Mucosa of descending colon (tissue), 3 donors: ENCODE measurements around the gene KLRB1. TPM values are rescaled to one million over a fixed set of nuclear protein-coding genes. Genes with fewer than 3 reads are reported as not detected.
"Not testable (repeated sequence)": the region's sequence is repeated elsewhere in the genome, so short reads cannot be mapped to it uniquely, and the experiment has no call there.

ENCODE experiments used
- ATAC-seq: fragments of 200-7000 bp; cut with Tn5 transposase; one replicate; pipeline ENCODE4 v1.9.1; 2020; ENCODE audit warnings: mild to moderate bottlenecking, moderate library complexity
- DNase-seq, 3 donors: peaks; one replicate each; pipeline ENCODE4 v3.0.0-alpha.2; 2020
- H3K36me3 ChIP-seq: fragments of 200-600 bp; one replicate; pipeline ENCODE4 v1.8.0; 2021; ENCODE audit warnings: low read depth, mild to moderate bottlenecking
- H3K4me1 ChIP-seq: fragments of 200-600 bp; one replicate; pipeline ENCODE4 v1.8.0; 2021; ENCODE audit warnings: low read depth, mild to moderate bottlenecking
- H3K4me3 ChIP-seq: fragments of 200-600 bp; one replicate; pipeline ENCODE4 v1.8.0; 2021; ENCODE audit warnings: mild to moderate bottlenecking
- H3K9me3 ChIP-seq: fragments of 200-600 bp; one replicate; pipeline ENCODE4 v1.8.0; 2021; ENCODE audit warnings: mild to moderate bottlenecking
- CTCF ChIP-seq: fragments of 200-600 bp; IDR thresholded peaks from one replicate; pipeline ENCODE4 v1.8.0; 2022; ENCODE audit warnings: antibody characterized with exemption, mild to moderate bottlenecking
- intact Hi-C, 2 donors: fragments of 100-400 bp; cut with DNase I in 1 of 2; cut with micrococcal nuclease in 1 of 2; formaldehyde crosslinking; loops; one replicate each; pipeline versions ENCODE4 v1.11.0 to v1.11.1; 2022; cut with DNase I, micrococcal nuclease
- total RNA-seq, 3 donors: library from RNA; stranded (reverse); fragmentation: NEBNext Ultra II Directional in 2 of 3; extraction: Animal tissue kit (Norgen Biotek cat#: 25700) in 2 of 3; gene quantifications; one replicate each; pipeline versions ENCODE4 v1.2.1 to v1.2.4, GENCODE V29; 2021 to 2023
- donor health status: DM: no; HTN: no; CAD: no; lungs with moderate emphysema.
- donor health status: DM: no; HTN: no; CAD: no.
- donor health status: DM: no; HTN: yes; CAD: no.

KLRB1 gene
- total RNA-seq, 3 donors from 2014 or later = 1.5 to 2.1 (median 1.7) TPM

- TF ChIP-seq CTCF = no peak
- H3K36me3 ChIP-seq = no peaks in the 10 kb centered on the region
- H3K4me1 ChIP-seq = no peaks in the 10 kb centered on the region
- ATAC-seq (no peak), DNase-seq (no peak)
- H3K4me3 ChIP-seq = no peak overlapping the region
- H3K9me3 ChIP-seq = no peaks in the 10 kb centered on the region
- intact Hi-C loops = no loop called here
Measured at GRCh38 chr12:9587987-9588600, 19.6 kb downstream of the KLRB1 start.

GRCh38 chr12:9577729-9578128 is 30.0 kb downstream of the KLRB1 start:
- H3K4me3 ChIP-seq, H3K4me1 ChIP-seq, H3K36me3 ChIP-seq, H3K9me3 ChIP-seq, ATAC-seq, DNase-seq, intact Hi-C loops: not testable (repeated sequence)

GRCh38 chr12:9567151-9567550 is 40.6 kb downstream of the KLRB1 start:
- DNase-seq, H3K4me1 ChIP-seq, H3K9me3 ChIP-seq, intact Hi-C loops, H3K4me3 ChIP-seq, ATAC-seq, H3K36me3 ChIP-seq: not testable (repeated sequence)

- intact Hi-C loops = not testable (repeated sequence)
Measured at GRCh38 chr12:9566113-9566512, 41.6 kb downstream of the KLRB1 start.

GRCh38 chr12:9564418-9564817 is 43.3 kb downstream of the KLRB1 start:
- ATAC-seq, H3K9me3 ChIP-seq, DNase-seq, H3K36me3 ChIP-seq, H3K4me3 ChIP-seq, intact Hi-C loops, H3K4me1 ChIP-seq: not testable (repeated sequence)

More at GRCh38 chr12:9566113-9566512, 41.6 kb downstream of the KLRB1 start:
- H3K4me3 ChIP-seq, H3K4me1 ChIP-seq, H3K9me3 ChIP-seq, H3K36me3 ChIP-seq, ATAC-seq, DNase-seq: not testable (repeated sequence)

- ATAC-seq, H3K4me1 ChIP-seq, H3K9me3 ChIP-seq, H3K4me3 ChIP-seq, intact Hi-C loops, DNase-seq, H3K36me3 ChIP-seq: not testable (repeated sequence)
Measured at GRCh38 chr12:9562841-9563453, 44.8 kb downstream of the KLRB1 start.

- DNase-seq, intact Hi-C loops, H3K9me3 ChIP-seq, ATAC-seq, H3K4me1 ChIP-seq, H3K36me3 ChIP-seq, H3K4me3 ChIP-seq: not testable (repeated sequence)
Measured at GRCh38 chr12:9545489-9545888, 62.2 kb downstream of the KLRB1 start.

Other genes starting within 250 kb of the KLRB1 start
- 10 to 100 TPM in 1 of 3 donors, 1 to 10 TPM in 2; 7.1 to 10.1 (median 7.2) TPM for gene CLEC2D, start 61.8 kb upstream of the KLRB1 start, total RNA-seq
- gene CLECL1, start 125.2 kb upstream of the KLRB1 start, total RNA-seq = under 1 TPM in 2 of 3 donors, not detected in 1; 0.51 to 0.64 TPM
- 1 to 10 TPM; 2.4 to 4.7 (median 3.2) TPM for gene CD69, start 153.0 kb upstream of the KLRB1 start, total RNA-seq
- under 1 TPM; 0.55 to 0.73 (median 0.58) TPM for gene KLRF1, start 219.6 kb upstream of the KLRB1 start, total RNA-seq